Bladder microvascular endothelial cell (primary cell): ENCODE measurements around the gene SPINT3. TPM values are rescaled to one million over a fixed set of nuclear protein-coding genes. Genes with fewer than 3 reads are reported as not detected.

Source experiments
- total RNA-seq: library from RNA; depleted of rRNA; stranded (reverse); fragments of >200 nt; gene quantifications from 2 replicates; pipeline ENCODE4 v1.2.3, GENCODE V29; 2014

Gene SPINT3
- total RNA-seq, result not detected in 2 replicates

DNA sequence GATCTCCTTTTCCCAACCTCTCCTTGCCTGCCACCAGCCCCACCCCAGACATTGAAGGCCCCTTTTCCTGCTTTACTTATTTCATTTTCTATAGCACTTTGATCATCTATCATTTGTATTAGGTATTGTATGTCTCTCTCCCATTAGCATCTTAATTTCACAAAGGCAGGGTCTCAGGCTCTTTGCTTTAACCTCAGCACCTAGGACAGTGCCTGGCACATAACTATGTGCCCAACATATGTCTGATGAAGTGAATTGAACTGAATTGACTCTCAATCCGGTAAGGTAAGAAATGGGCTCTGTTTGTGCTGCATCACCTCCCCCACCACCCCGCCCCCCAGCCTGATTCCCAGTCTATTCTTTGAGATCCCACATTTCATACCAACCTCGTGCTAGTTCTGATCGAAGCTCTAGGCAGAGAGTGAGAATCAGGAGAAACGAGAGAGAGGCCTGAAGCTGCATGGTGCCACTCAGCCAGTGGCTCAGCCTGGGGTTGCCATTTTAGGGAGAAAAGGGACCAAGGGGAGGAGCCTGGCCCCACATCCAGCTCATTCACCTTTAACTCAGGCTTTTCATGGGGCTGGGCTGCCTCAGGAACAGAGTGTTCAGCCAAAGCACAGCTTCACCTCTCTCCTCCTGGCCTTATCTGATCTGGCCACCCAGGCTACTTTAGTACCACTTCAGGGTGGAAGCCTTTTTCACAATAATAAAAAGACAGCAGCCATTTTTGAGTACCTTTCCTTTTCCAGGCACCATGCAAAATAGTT, at the start of gene SPINT3:
SPINT3 (minus strand) TSS at position 476 of the 767 bp plus-strand sequence; CDS start at position 462, 14 bp downstream.

GRCh38 chr20:45547206-45547770, 31.9 kb upstream of the SPINT3 start, which contains the start of gene EPPIN:
TSS of gene EPPIN (minus strand) at chr20:45547401. CDS start at chr20:45547357, 44 bp downstream.

DNA sequence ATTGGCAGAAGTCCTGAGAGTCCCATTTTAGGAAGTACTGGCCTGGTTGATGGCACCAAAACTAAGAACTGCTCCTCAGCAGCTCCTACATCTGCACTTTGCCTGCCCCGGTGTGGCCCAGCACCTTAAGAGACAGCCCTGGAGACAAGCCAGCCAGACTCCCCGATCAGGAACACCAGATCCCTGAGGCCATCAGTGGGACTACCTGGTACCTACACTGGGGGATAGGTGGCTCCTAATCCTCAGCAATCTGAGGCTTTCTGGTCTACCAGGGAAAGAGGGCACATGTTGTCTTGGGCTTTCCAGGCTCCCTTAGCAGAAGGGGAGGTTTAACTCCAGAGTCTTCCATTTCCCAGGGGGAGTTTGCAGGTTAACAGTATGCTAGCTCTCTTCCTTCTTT, 24.0 kb upstream of the SPINT3 start, which contains the start of gene WFDC6:
WFDC6 (minus strand) TSS at position 101 of the 400 bp plus-strand sequence; CDS start at position 26, 75 bp downstream.

DNA sequence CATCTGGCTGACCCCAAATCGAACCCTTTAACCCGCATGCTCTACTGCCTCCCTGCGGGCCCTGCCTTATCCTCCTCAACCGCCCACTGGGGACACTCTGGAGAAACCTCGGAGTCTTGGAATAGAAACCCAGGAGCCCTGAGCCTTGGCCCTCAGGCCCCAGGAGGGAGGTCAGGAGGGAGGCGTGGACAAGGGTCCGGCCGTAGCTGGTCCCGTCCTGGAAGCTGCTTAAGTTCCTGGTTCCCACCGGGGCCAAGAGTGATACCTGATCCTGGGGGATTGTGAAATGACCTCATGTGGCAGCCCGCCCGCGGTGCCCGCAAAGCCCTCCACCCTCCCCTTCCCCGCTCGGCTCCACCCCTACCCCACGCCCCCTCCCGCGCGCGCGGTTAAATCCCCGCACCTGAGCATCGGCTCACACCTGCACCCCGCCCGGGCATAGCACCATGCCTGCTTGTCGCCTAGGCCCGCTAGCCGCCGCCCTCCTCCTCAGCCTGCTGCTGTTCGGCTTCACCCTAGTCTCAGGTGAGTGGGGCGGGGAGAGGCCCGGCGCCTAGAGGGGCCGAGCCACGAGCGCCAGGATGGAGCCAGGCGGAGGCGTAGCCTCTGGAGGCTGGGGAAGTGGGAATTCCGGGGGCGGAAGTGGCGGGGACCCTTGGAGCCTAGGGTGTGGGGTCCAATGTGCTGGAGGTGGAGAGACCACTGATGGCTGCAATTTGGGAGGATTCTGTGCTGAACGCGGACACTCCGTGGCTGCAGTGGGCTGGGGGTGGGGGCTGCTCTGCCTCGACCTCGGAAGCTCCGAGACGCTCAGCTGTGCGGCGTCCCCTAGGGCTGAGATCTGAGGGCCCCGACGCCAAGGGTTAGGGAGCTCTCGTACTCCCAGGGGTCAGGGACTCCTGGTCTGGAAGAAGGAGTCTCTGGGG, 45.8 kb downstream of the SPINT3 start, which contains the start of gene WFDC2:
WFDC2 (plus strand) TSS at position 418 of the 926 bp plus-strand sequence; CDS start at position 447, 29 bp downstream.

Other genes starting within 250 kb of the SPINT3 start
- not detected in 2 replicates for gene RBPJL, start 208.8 kb downstream of the SPINT3 start, total RNA-seq
- gene MATN4, start 207.3 kb downstream of the SPINT3 start, total RNA-seq, result 0.06 TPM in 1 of 2 replicates, not detected in the other
- gene SDC4, start 167.2 kb downstream of the SPINT3 start, total RNA-seq, result 12.6 and 88.2 TPM in 2 replicates
- gene SYS1, start 152.5 kb downstream of the SPINT3 start, total RNA-seq, result 9.9 and 24.1 TPM in 2 replicates
- not detected in 2 replicates for gene TP53TG5, start 137.3 kb downstream of the SPINT3 start, total RNA-seq
- 1.5 and 6.1 TPM in 2 replicates for gene DBNDD2, start 107.3 kb downstream of the SPINT3 start, total RNA-seq
- 13.0 and 30.6 TPM in 2 replicates for gene PIGT, start 99.5 kb downstream of the SPINT3 start, total RNA-seq
- not detected in 2 replicates for gene WFDC2, start 45.9 kb downstream of the SPINT3 start, total RNA-seq
- not detected in 2 replicates for gene WFDC6, start 23.9 kb upstream of the SPINT3 start, total RNA-seq
- gene EPPIN, start 31.8 kb upstream of the SPINT3 start, total RNA-seq, result not detected in 2 replicates
- not detected in 2 replicates for gene WFDC8, start 63.7 kb upstream of the SPINT3 start, total RNA-seq
- not detected in 2 replicates for gene WFDC10A, start 114.1 kb upstream of the SPINT3 start, total RNA-seq
- not detected in 2 replicates for gene WFDC9, start 115.7 kb upstream of the SPINT3 start, total RNA-seq
- not detected in 2 replicates for gene WFDC11, start 154.6 kb upstream of the SPINT3 start, total RNA-seq
- gene WFDC13, start 186.4 kb upstream of the SPINT3 start, total RNA-seq, result not detected in 2 replicates
- gene WFDC10B, start 189.4 kb upstream of the SPINT3 start, total RNA-seq, result not detected in 2 replicates
- not detected in 2 replicates for gene SPINT4, start 206.7 kb upstream of the SPINT3 start, total RNA-seq